ENCODE measurements around the gene CYP3A7.
"Not testable (repeated sequence)": the region's sequence is repeated elsewhere in the genome, so short reads cannot be mapped to it uniquely, and the experiment has no call there.

Gene CYP3A7

GRCh38 chr7:99755085-99755484, 20.1 kb upstream of the CYP3A7 start:
- CTCF ChIA-PET: no interaction called here
- no peak for TF ChIP-seq CTCF (IDR thresholded peaks at IDR 0.05; ENCODE audit: control extremely low read depth, extremely low read depth, low read depth, missing control alignments)
- DNase-seq (ENCODE audit: extremely low spot score): no peak
- POLR2A ChIA-PET: no interaction called here

- DNase-seq (ENCODE audit: extremely low spot score): no peak
- no peak for TF ChIP-seq CTCF (IDR thresholded peaks at IDR 0.05; ENCODE audit: control extremely low read depth, extremely low read depth, low read depth, missing control alignments)
- POLR2A ChIA-PET: no interaction called here
- CTCF ChIA-PET: no interaction called here
Observed at GRCh38 chr7:99752356-99752755, 17.4 kb upstream of the CYP3A7 start.

GRCh38 chr7:99751322-99752052, 16.5 kb upstream of the CYP3A7 start:
- POLR2A ChIA-PET; DNase-seq (ENCODE audit: extremely low spot score); CTCF ChIA-PET: not testable (repeated sequence)

- TF ChIP-seq CTCF (IDR thresholded peaks at IDR 0.05; ENCODE audit: control extremely low read depth, extremely low read depth, low read depth, missing control alignments): no peak
- ChIA-PET POLR2A (no interaction called here), CTCF (interaction anchor here (2.0 kb wide), 1 partner anchor 11 kb away, joined by 5 read pairs; no protein-coding TSS in a partner anchor)
- DNase-seq (ENCODE audit: extremely low spot score): no peak
Observed at GRCh38 chr7:99748846-99749579, 14.0 kb upstream of the CYP3A7 start.

- POLR2A ChIA-PET; DNase-seq (ENCODE audit: extremely low spot score): not testable (repeated sequence)
- CTCF ChIA-PET: interaction anchor here (2.0 kb wide), 1 partner anchor 8 kb away, joined by 5 read pairs; no protein-coding TSS in a partner anchor
Observed at GRCh38 chr7:99746915-99747314, 11.9 kb upstream of the CYP3A7 start.

- DNase-seq (ENCODE audit: extremely low spot score); POLR2A ChIA-PET; CTCF ChIA-PET: not testable (repeated sequence)
Observed at GRCh38 chr7:99745395-99745794, 10.4 kb upstream of the CYP3A7 start.

- CTCF ChIA-PET: no interaction called here
- TF ChIP-seq CTCF (IDR thresholded peaks at IDR 0.05; ENCODE audit: control extremely low read depth, extremely low read depth, low read depth, missing control alignments): no peak
- no peak for DNase-seq (ENCODE audit: extremely low spot score)
- POLR2A ChIA-PET: no interaction called here
Observed at GRCh38 chr7:99742737-99743394, 7.9 kb upstream of the CYP3A7 start.

- ChIA-PET CTCF (no interaction called here), POLR2A (no interaction called here)
- no peak for TF ChIP-seq CTCF (IDR thresholded peaks at IDR 0.05; ENCODE audit: control extremely low read depth, extremely low read depth, low read depth, missing control alignments)
- DNase-seq (ENCODE audit: extremely low spot score): no peak
Observed at GRCh38 chr7:99741441-99741795, 6.4 kb upstream of the CYP3A7 start.
